ENCODE data around the gene SLC25A39. TPM values are rescaled to one million over a fixed set of nuclear protein-coding genes. Genes with fewer than 3 reads are reported as not detected.
"Not testable (repeated sequence)": the region's sequence is repeated elsewhere in the genome, so short reads cannot be mapped to it uniquely, and the experiment has no call there.

The SLC25A39 gene
- total and polyA plus RNA-seq, 2 of the 13 experiments (the other 11 are each of a cell fraction or from before 2014, with no cell fraction given): 144 to 151 TPM

- ATAC-seq; H3K4me2 ChIP-seq (ENCODE audit: low read depth, low read length); H3K9me3 ChIP-seq (ENCODE audit: low read length); in situ Hi-C loops (cut with HindIII; ENCODE audit: extremely low pct_ligation_motif_present, low pct_unique_long_range_greater_than_20kb); FAIRE-seq; H3K36me3 ChIP-seq (replicated peaks in 1 of 2; ENCODE audit: control insufficient read depth in 1 of 2, insufficient read depth in 2 of 2, low read length in 2 of 2); H3K79me2 ChIP-seq (ENCODE audit: insufficient read depth, low read length); H3K4me3 ChIP-seq (replicated peaks in 1 of 3; ENCODE audit: insufficient read depth in 1 of 3, low read depth in 2 of 3, low read length in 3 of 3); H2AFZ ChIP-seq (ENCODE audit: low read length); H3K27ac ChIP-seq (ENCODE audit: extremely low read length, insufficient read depth, low read length); H3K9ac ChIP-seq (ENCODE audit: insufficient read depth, low read depth, low read length); intact Hi-C loops (cut with micrococcal nuclease; ENCODE audit: unreplicated experiment); DNase-seq (ENCODE audit: low spot score); BruUV-seq (replicated peaks); H4K20me1 ChIP-seq (ENCODE audit: insufficient read depth, low read length): not testable (repeated sequence)
- 61% methylated on average over 5 of the region's 5 CpGs for whole genome bisulfite sequencing (ENCODE audit: low lambda C conversion rate)
- H3K4me1 ChIP-seq (ENCODE audit: insufficient read depth, low read length): peaks cover 48% of the 10 kb centered on the region
- H3K27me3 ChIP-seq (ENCODE audit: control insufficient read depth in 1 of 2, insufficient read depth in 2 of 2, low read length in 2 of 2): peaks cover 0 to 24% of the 10 kb centered on the region in 2 experiments; a peak in 4 of 5 replicates
- ChIA-PET CTCF (ENCODE audit: low intra/inter-chr PET ratio, low total read pairs) (interaction anchor here (1.5 to 2.7 kb wide), 2 partner anchors 16 to 20 kb away, joined by 4 to 6 read pairs; partner anchors contain the start of gene GRN), POLR2A (interaction anchor here (0.6 to 2.0 kb wide), 2 partner anchors 15 to 475 kb away, joined by 3 to 9 read pairs; partner anchors contain the start of gene GRN)
Observed at GRCh38 chr17:44330263-44330662, 5.6 kb upstream of the SLC25A39 start.

GRCh38 chr17:44329516-44329915 is 4.9 kb upstream of the SLC25A39 start:
- POLR2A ChIA-PET; DNase-seq (ENCODE audit: low spot score); FAIRE-seq; H3K27ac ChIP-seq (ENCODE audit: extremely low read length, insufficient read depth, low read length); H4K20me1 ChIP-seq (ENCODE audit: insufficient read depth, low read length); ATAC-seq; BruUV-seq (replicated peaks); H3K36me3 ChIP-seq (replicated peaks in 1 of 2; ENCODE audit: control insufficient read depth in 1 of 2, insufficient read depth in 2 of 2, low read length in 2 of 2); H3K79me2 ChIP-seq (ENCODE audit: insufficient read depth, low read length); H3K9ac ChIP-seq (ENCODE audit: insufficient read depth, low read depth, low read length); H2AFZ ChIP-seq (ENCODE audit: low read length); H3K4me3 ChIP-seq (replicated peaks in 1 of 3; ENCODE audit: insufficient read depth in 1 of 3, low read depth in 2 of 3, low read length in 3 of 3); H3K4me2 ChIP-seq (ENCODE audit: low read depth, low read length); H3K9me3 ChIP-seq (ENCODE audit: low read length): not testable (repeated sequence)
- Histone ChIP-seq H3K4me1 (ENCODE audit: insufficient read depth, low read length) (peaks cover 48% of the 10 kb centered on the region), H3K27me3 (ENCODE audit: control insufficient read depth in 1 of 2, insufficient read depth in 2 of 2, low read length in 2 of 2) (peaks cover 0 to 19% of the 10 kb centered on the region in 2 experiments; a peak in 3 of 5 replicates)
- CTCF ChIA-PET (ENCODE audit: low intra/inter-chr PET ratio, low total read pairs): interaction anchor here (1.5 kb wide), 1 partner anchor 21 kb away, joined by 4 read pairs; no protein-coding TSS in a partner anchor
- 83% methylated on average over 7 of the region's 7 CpGs for WGBS (ENCODE audit: low lambda C conversion rate)
- intact Hi-C loops (cut with micrococcal nuclease; ENCODE audit: unreplicated experiment) (loop anchor here (5.0 to 10.0 kb wide), 2 partner anchors 55 to 127 kb away; no protein-coding TSS in a partner anchor), in situ Hi-C loops (cut with HindIII; ENCODE audit: extremely low pct_ligation_motif_present, low pct_unique_long_range_greater_than_20kb) (loop anchor here (5.0 kb wide), 1 partner anchor 107 kb away; no protein-coding TSS in a partner anchor)
